B cell (primary cell): ENCODE measurements around the gene KLF5.

Experiments
- EZH2 ChIP-seq: IDR thresholded peaks from 2 replicates; pipeline ENCODE4 v1.6.1; 2012; ENCODE audit warnings: borderline replicate concordance, low read depth, mild to moderate bottlenecking, moderate library complexity, low read length; ENCODE audit not compliant: insufficient read depth, poor library complexity, severe bottlenecking
- TF ChIP-seq, protein P1 (sequence below): fragments of 200-600 bp; IDR thresholded peaks from one replicate; pipeline ENCODE4 v1.8.0; 2022; ENCODE audit warnings: antibody characterized with exemption, mild to moderate bottlenecking

DNA sequence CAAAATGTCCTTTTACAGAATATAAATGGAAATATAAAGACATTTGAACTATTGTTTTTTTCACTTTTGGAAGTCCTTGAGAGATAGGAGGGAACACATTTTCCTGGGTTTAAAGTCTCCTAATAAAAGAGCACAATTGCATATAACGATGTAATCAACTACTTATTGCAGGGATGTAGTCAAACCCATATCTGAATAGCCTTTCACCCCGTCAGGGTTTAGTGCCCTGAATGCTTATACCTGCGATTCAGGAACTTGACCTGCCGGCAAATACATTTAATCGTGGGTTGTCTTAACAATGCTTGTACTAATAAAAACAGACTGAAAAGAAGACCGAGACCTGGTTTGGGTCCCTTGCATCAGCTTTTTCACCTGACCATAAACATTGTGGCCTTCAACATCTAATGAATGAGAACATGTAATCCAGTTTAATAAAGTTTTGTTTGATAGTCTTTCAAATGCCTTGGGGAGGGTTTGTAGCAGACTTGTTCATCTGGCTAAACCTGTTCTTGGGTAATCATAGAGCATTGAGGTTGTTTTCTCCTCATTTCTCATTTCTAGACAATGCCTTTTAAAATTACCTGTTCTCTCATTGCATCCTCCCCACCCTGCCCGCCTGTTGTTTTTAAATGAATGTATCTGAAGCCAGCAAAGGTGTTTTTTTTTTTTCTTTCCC, 7.0 kb downstream of the KLF5 start:
- no peak for TF ChIP-seq EZH2
- TF ChIP-seq, protein P1, sequence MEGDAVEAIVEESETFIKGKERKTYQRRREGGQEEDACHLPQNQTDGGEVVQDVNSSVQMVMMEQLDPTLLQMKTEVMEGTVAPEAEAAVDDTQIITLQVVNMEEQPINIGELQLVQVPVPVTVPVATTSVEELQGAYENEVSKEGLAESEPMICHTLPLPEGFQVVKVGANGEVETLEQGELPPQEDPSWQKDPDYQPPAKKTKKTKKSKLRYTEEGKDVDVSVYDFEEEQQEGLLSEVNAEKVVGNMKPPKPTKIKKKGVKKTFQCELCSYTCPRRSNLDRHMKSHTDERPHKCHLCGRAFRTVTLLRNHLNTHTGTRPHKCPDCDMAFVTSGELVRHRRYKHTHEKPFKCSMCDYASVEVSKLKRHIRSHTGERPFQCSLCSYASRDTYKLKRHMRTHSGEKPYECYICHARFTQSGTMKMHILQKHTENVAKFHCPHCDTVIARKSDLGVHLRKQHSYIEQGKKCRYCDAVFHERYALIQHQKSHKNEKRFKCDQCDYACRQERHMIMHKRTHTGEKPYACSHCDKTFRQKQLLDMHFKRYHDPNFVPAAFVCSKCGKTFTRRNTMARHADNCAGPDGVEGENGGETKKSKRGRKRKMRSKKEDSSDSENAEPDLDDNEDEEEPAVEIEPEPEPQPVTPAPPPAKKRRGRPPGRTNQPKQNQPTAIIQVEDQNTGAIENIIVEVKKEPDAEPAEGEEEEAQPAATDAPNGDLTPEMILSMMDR: no peak
